WI38 (cell line): ENCODE measurements around the gene ZC3H12A.

Experiments used
- H3K4me3 ChIP-seq: 2 replicates; pipeline ENCODE4 v1.5.1; 2011; ENCODE audit warnings: low read depth, mild to moderate bottlenecking, control low read depth, low read length
- CTCF ChIP-seq: IDR thresholded peaks from 2 replicates; pipeline ENCODE4 v1.5.1; 2012; ENCODE audit warnings: low read depth, mild to moderate bottlenecking, control low read depth, low read length

ZC3H12A gene

DNA sequence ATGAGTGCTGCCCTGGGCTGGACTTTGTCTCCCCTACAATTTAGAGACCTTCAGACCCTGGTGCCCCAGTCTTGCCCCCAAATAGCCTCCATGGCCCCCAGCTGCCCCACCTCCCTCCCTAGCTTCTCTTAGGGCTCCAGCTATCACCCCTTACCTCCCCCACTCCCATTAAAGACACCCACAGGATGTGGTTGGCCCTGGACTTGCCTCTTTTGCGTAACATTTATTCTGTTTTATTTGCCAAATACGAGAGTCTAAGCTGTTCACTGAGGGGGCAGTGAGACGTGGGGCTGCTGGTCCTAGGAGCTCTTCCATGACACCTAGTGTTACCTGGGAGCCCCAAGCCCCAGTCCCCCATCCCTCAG is 4.5 kb downstream of the ZC3H12A start:
- no peak for TF ChIP-seq CTCF
- H3K4me3 ChIP-seq = peak overlapping the region; percentile 30

DNA sequence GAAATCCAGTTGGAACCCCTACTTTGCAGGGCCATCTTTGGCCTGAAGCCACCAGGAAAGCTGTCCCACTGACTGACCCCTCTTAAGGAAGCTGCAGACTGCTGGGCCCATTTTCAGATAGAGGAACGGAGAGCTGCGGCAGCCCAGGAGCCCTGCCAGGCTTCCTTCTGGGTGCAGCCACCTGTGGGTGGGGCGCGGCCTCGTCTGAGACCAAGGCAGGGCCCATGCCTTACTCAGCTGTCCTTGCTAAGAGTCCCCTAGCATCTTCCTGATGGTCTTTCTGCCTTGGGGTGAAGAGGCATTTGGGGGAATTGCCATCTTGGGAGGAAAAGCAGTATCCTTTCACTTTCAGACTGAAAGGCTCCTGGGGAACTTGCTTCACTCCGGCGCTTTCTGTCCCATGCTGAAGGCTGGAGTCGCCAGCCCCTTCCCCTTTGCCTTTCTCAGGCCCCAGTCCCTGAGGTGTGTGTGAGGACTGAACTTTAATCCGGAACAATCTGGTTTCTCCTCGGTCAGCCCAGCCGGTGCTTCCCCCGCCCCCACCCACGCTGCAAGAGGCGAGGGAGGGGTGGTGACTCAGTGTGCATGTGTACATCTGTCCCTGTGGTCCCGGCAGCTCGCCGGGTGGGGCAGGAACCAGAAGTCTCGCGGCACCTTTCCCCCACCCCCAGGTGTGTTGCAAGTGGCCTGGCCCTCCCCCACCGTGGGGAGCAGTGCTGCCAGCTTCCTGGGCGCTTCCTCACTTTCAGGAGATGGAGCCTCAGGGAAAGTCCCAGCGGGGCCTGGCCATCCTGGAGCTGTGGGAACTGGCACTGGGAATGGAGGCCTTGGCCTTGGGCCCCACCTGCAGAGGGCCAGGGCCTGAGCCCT is 5.1 kb downstream of the ZC3H12A start:
- peak overlapping the region; percentile 30 for H3K4me3 ChIP-seq
- no peak for TF ChIP-seq CTCF

GRCh38 chr1:37480125-37480466 is 5.7 kb downstream of the ZC3H12A start:
- peak overlapping the region; percentile 30 for H3K4me3 ChIP-seq
- no peak for TF ChIP-seq CTCF

GRCh38 chr1:37480581-37481288 is 6.4 kb downstream of the ZC3H12A start:
- H3K4me3 ChIP-seq = no peak overlapping the region
- TF ChIP-seq CTCF = no peak

DNA sequence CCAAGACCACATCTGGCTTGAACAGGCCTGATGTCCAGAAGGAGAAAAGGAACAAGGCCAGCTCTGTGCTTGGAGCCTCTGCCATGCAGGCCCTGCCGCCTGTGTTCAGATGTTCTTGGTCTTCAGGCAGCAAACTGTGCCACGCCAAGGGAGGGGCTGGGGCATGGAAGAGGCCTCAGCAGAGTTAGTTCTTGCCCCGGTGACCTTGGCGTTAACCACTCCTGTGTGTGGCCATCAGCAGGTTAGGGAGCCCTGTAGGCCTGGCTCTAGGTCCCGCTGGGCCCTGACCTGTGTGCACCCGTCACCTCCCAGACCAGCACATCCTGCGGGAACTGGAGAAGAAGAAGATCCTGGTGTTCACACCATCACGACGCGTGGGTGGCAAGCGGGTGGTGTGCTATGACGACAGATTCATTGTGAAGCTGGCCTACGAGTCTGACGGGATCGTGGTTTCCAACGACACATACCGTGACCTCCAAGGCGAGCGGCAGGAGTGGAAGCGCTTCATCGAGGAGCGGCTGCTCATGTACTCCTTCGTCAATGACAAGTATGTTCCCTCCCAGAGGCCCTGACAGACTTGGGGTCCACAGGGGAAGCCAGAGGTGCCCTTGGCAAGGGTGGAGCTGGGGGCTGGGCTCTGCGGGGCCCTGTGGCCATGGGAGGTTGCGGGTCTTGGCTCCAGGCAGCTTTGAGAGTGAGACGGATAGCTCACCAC is 7.1 kb downstream of the ZC3H12A start:
- TF ChIP-seq CTCF = no peak

GRCh38 chr1:37482004-37482785 is 7.8 kb downstream of the ZC3H12A start:
- H3K4me3 ChIP-seq = no peak overlapping the region
- TF ChIP-seq CTCF = no peak

More for the DNA sequence above, 7.1 kb downstream of the ZC3H12A start:
- no peak overlapping the region for H3K4me3 ChIP-seq
